ENCODE data around the gene UIMC1.

- TF ChIP-seq CTCF (IDR thresholded peaks at IDR 0.05) (no peak), POLR2A (IDR thresholded peaks at IDR 0.05) (no peak)
Measured at GRCh38 chr5:176941951-176942350, 64.6 kb downstream of the UIMC1 start.

Data from testis (tissue), 2 donors.